ENCODE data around the gene ELMOD3. TPM values are rescaled to one million over a fixed set of nuclear protein-coding genes. Genes with fewer than 3 reads are reported as not detected.
"Not testable (repeated sequence)": the region's sequence is repeated elsewhere in the genome, so short reads cannot be mapped to it uniquely, and the experiment has no call there.

The ELMOD3 gene
- total RNA-seq, 2 donors from 2014 or later, result 20.0 to 23.2 TPM

DNA sequence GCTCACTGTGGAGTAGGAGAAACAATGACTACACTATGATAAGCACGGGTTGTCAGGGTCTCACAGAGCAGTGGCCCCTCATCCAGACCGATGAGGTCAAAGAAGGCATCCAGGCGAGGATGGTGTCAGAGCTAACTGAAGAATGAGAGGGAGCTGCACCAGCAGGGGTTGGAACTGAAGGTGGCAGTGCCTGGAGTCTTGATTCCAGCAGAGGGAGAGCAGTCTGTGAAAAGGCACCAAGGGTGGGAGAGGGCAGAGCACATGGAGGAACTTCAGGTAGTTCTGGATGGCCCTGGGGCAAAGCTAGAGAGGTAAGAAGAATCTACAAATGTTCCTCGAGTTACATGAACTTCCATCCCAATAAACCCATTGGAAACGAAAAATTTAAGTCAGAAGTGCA, 12.6 kb downstream of the ELMOD3 start:
- H3K4me3 Mint-ChIP-seq, result no peak overlapping the region
- no peaks in the 10 kb centered on the region for H3K9me3 ChIP-seq (ENCODE audit: control insufficient read depth, low read length, poor library complexity, severe bottlenecking)
- peaks cover 6% of the 10 kb centered on the region for H3K4me1 Mint-ChIP-seq
- H3K27me3 Mint-ChIP-seq, result no peaks in the 10 kb centered on the region
- peaks cover 8% of the 10 kb centered on the region for H3K36me3 Mint-ChIP-seq (ENCODE audit: low read depth)
- DNase-seq (no peak), ATAC-seq (no peak)
- H3K27ac Mint-ChIP-seq, result peak overlapping the region; percentile 68

GRCh38 chr2:85368921-85369320, 14.4 kb downstream of the ELMOD3 start:
- ATAC-seq (no peak), DNase-seq (no peak)
- peaks cover 3% of the 10 kb centered on the region for H3K36me3 Mint-ChIP-seq (ENCODE audit: low read depth)
- no peaks in the 10 kb centered on the region for H3K9me3 ChIP-seq (ENCODE audit: control insufficient read depth, low read length, poor library complexity, severe bottlenecking)
- H3K4me1 Mint-ChIP-seq, result peaks cover 5% of the 10 kb centered on the region
- H3K27ac Mint-ChIP-seq, result no peak overlapping the region
- no peaks in the 10 kb centered on the region for H3K27me3 Mint-ChIP-seq
- H3K4me3 Mint-ChIP-seq, result no peak overlapping the region

- no peaks in the 10 kb centered on the region for H3K9me3 ChIP-seq (ENCODE audit: control insufficient read depth, low read length, poor library complexity, severe bottlenecking)
- Mint-ChIP-seq H3K36me3 (ENCODE audit: low read depth) (peaks cover 3% of the 10 kb centered on the region), H3K27me3 (no peaks in the 10 kb centered on the region), H3K4me3 (no peak overlapping the region), H3K27ac (no peak overlapping the region), H3K4me1 (peaks cover 5% of the 10 kb centered on the region)
- ATAC-seq (no peak), DNase-seq (no peak)
These were observed 14.9 kb downstream of the ELMOD3 start for GRCh38 chr2:85369500-85369899.

- H3K27me3 Mint-ChIP-seq, result no peaks in the 10 kb centered on the region
- H3K9me3 ChIP-seq (ENCODE audit: control insufficient read depth, low read length, poor library complexity, severe bottlenecking), result no peaks in the 10 kb centered on the region
- no peak overlapping the region for H3K4me3 Mint-ChIP-seq
- DNase-seq, result no peak
- peaks cover 10% of the 10 kb centered on the region for H3K4me1 Mint-ChIP-seq
- no peak overlapping the region for H3K27ac Mint-ChIP-seq
- H3K36me3 Mint-ChIP-seq (ENCODE audit: low read depth), result peaks cover 5% of the 10 kb centered on the region
- ATAC-seq, result no peak
These were observed 16.5 kb downstream of the ELMOD3 start for GRCh38 chr2:85371045-85371444.

GRCh38 chr2:85376291-85377065, 21.9 kb downstream of the ELMOD3 start:
- ATAC-seq (no peak), DNase-seq (no peak)
- H3K27me3 Mint-ChIP-seq, result no peaks in the 10 kb centered on the region
- H3K9me3 ChIP-seq (ENCODE audit: control insufficient read depth, low read length, poor library complexity, severe bottlenecking), result no peaks in the 10 kb centered on the region
- H3K4me1 Mint-ChIP-seq, result peaks cover 6% of the 10 kb centered on the region
- no peak overlapping the region for H3K27ac Mint-ChIP-seq
- peaks cover 13% of the 10 kb centered on the region for H3K36me3 Mint-ChIP-seq (ENCODE audit: low read depth)
- no peak overlapping the region for H3K4me3 Mint-ChIP-seq

GRCh38 chr2:85377083-85377482, 22.5 kb downstream of the ELMOD3 start:
- H3K9me3 ChIP-seq (ENCODE audit: control insufficient read depth, low read length, poor library complexity, severe bottlenecking), result no peaks in the 10 kb centered on the region
- DNase-seq (no peak), ATAC-seq (no peak)
- Mint-ChIP-seq H3K27me3 (no peaks in the 10 kb centered on the region), H3K4me1 (peaks cover 6% of the 10 kb centered on the region), H3K27ac (peak overlapping the region; percentile 14), H3K4me3 (no peak overlapping the region), H3K36me3 (ENCODE audit: low read depth) (peaks cover 13% of the 10 kb centered on the region)

DNA sequence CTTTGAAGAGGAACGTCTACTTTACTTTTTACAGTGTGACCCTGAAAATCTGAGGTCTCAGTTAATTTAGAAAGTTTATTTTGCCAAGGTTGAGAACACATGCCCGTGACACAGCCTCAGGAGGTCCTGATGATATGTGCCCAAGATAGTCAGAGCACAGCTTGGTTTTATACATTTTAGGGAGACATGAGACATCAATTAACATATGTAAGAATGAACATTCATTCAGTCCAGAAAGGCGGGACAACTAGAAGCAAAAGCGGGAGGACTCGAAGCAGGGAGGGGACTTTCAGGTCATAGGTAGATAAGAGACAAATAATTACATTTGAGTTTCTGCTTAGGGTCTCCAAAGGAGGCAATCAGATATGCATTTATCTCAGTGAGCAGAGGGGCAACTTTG, 23.7 kb downstream of the ELMOD3 start:
- Mint-ChIP-seq H3K27ac (no peak overlapping the region), H3K4me1 (peaks cover 6% of the 10 kb centered on the region), H3K4me3 (no peak overlapping the region), H3K36me3 (ENCODE audit: low read depth) (peaks cover 13% of the 10 kb centered on the region), H3K27me3 (no peaks in the 10 kb centered on the region)
- H3K9me3 ChIP-seq (ENCODE audit: control insufficient read depth, low read length, poor library complexity, severe bottlenecking), result no peaks in the 10 kb centered on the region
- ATAC-seq, result no peak
- no peak for DNase-seq

DNA sequence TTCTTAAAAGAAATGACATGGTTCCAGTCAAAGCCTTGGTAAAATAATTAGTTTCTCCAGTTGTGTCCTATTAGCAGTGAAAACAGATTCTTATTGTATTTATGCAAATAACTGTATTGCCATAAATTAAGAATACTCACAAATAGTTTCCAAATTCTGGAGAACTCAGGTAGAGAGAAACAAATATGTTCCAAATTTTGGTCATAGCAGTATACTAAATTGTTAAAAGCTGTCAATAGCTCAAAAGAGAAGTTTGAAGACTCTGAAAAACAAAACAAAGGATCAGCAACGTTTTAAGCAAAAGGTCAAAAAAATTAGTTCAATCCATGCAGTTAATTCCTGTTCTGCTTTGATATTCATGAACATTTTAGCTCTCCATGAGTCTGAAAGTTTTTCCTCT, 25.5 kb downstream of the ELMOD3 start:
- peaks cover 16% of the 10 kb centered on the region for H3K36me3 Mint-ChIP-seq (ENCODE audit: low read depth)
- no peaks in the 10 kb centered on the region for H3K27me3 Mint-ChIP-seq
- no peak for DNase-seq
- no peak for ATAC-seq
- H3K4me3 Mint-ChIP-seq, result no peak overlapping the region
- H3K4me1 Mint-ChIP-seq, result peaks cover 8% of the 10 kb centered on the region
- H3K9me3 ChIP-seq (ENCODE audit: control insufficient read depth, low read length, poor library complexity, severe bottlenecking), result no peaks in the 10 kb centered on the region
- H3K27ac Mint-ChIP-seq, result no peak overlapping the region

- H3K4me3 Mint-ChIP-seq; H3K27me3 Mint-ChIP-seq; ATAC-seq; H3K27ac Mint-ChIP-seq; H3K4me1 Mint-ChIP-seq; H3K9me3 ChIP-seq (ENCODE audit: control insufficient read depth, low read length, poor library complexity, severe bottlenecking); H3K36me3 Mint-ChIP-seq (ENCODE audit: low read depth); DNase-seq: not testable (repeated sequence)
These were observed 28.6 kb downstream of the ELMOD3 start for GRCh38 chr2:85383151-85383550.

GRCh38 chr2:85383850-85384249, 29.3 kb downstream of the ELMOD3 start:
- Mint-ChIP-seq H3K36me3 (ENCODE audit: low read depth) (peaks cover 5% of the 10 kb centered on the region), H3K27me3 (no peaks in the 10 kb centered on the region), H3K4me3 (no peak overlapping the region), H3K27ac (peak overlapping the region; percentile 83), H3K4me1 (peaks cover 5% of the 10 kb centered on the region)
- H3K9me3 ChIP-seq (ENCODE audit: control insufficient read depth, low read length, poor library complexity, severe bottlenecking), result no peaks in the 10 kb centered on the region
- DNase-seq (no peak), ATAC-seq (no peak)

DNA sequence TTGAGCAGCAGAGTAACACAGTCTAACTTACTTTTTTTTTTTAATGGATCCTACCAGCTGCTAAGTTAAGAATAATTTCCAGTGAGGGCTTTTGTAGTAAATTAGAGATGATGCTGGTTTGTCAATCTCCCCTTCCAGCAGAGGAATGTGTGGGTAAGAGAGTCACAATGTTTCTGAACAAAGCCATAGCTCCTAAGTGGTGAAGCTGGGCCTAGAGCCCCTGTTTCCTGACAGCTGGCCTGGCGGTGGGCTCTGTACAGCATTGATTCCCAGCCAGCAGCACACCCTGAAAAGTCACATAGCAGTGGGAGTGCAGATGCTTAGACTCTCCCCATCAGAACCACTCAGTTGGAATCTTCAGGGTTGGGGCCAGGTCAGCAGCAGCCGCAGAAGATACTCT, 31.2 kb downstream of the ELMOD3 start:
- no peak for DNase-seq
- ATAC-seq, result no peak
- no peaks in the 10 kb centered on the region for H3K27me3 Mint-ChIP-seq

GRCh38 chr2:85387754-85388153, 33.2 kb downstream of the ELMOD3 start:
- no peak for ATAC-seq
- H3K9me3 ChIP-seq (ENCODE audit: control insufficient read depth, low read length, poor library complexity, severe bottlenecking), result no peaks in the 10 kb centered on the region
- Mint-ChIP-seq H3K4me3 (no peak overlapping the region), H3K27ac (peak overlapping the region; percentile 32), H3K27me3 (no peaks in the 10 kb centered on the region), H3K36me3 (ENCODE audit: low read depth) (peaks cover 5% of the 10 kb centered on the region), H3K4me1 (peaks cover 13% of the 10 kb centered on the region)
- DNase-seq, result no peak

More for the DNA sequence above, 31.2 kb downstream of the ELMOD3 start:
- Mint-ChIP-seq H3K4me3 (no peak overlapping the region), H3K36me3 (ENCODE audit: low read depth) (peaks cover 5% of the 10 kb centered on the region), H3K4me1 (peaks cover 7% of the 10 kb centered on the region), H3K27ac (peak overlapping the region; percentile 9)
- H3K9me3 ChIP-seq (ENCODE audit: control insufficient read depth, low read length, poor library complexity, severe bottlenecking), result no peaks in the 10 kb centered on the region

GRCh38 chr2:85388878-85389538, 34.4 kb downstream of the ELMOD3 start:
- peaks cover 13% of the 10 kb centered on the region for H3K4me1 Mint-ChIP-seq
- no peak overlapping the region for H3K4me3 Mint-ChIP-seq
- ATAC-seq (no peak), DNase-seq (no peak)
- H3K27ac Mint-ChIP-seq, result peak overlapping the region; percentile 83
- H3K27me3 Mint-ChIP-seq, result no peaks in the 10 kb centered on the region
- H3K9me3 ChIP-seq (ENCODE audit: control insufficient read depth, low read length, poor library complexity, severe bottlenecking), result no peaks in the 10 kb centered on the region
- H3K36me3 Mint-ChIP-seq (ENCODE audit: low read depth), result peaks cover 5% of the 10 kb centered on the region

Data from T-helper 17 cell (primary cell).